SU-DHL-6 (cell line): Measurements from ENCODE around the gene ZNF581.

Source experiments
- H2AFZ ChIP-seq: fragments of 200-600 bp; sonication (generic); 2 replicates; pipeline ENCODE4 v1.6.1; 2014; ENCODE audit warnings: low read depth, mild to moderate bottlenecking, moderate library complexity, mixed read lengths, antibody characterized with exemption, low read length; ENCODE audit not compliant: severe bottlenecking
- H3F3A ChIP-seq: fragments of 200-600 bp; shearing (Covaris generic); 2 replicates; pipeline ENCODE4 v1.6.0; 2016; ENCODE audit warnings: antibody characterized with exemption, mild to moderate bottlenecking; ENCODE audit not compliant: insufficient read depth
- H3K27ac ChIP-seq: fragments of 200-600 bp; sonication (generic); 2 replicates; pipeline ENCODE4 v1.5.1; 2016; ENCODE audit warnings: low read depth, mild to moderate bottlenecking, low read length, moderate library complexity, mixed read lengths
- H3K27me3 ChIP-seq: fragments of 200-600 bp; sonication (generic), shearing (Covaris generic); 2 replicates; pipeline ENCODE4 v1.6.0; 2014; ENCODE audit warnings: mild to moderate bottlenecking, low read length
- H3K36me3 ChIP-seq: fragments of 200-600 bp; sonication (generic); 2 replicates; pipeline ENCODE4 v1.6.1; 2014; ENCODE audit warnings: mild to moderate bottlenecking, low read length, mixed read lengths
- H3K4me2 ChIP-seq: fragments of 300-600, 200-600 bp; shearing (Covaris generic), sonication (generic); 2 replicates; pipeline ENCODE4 v1.6.0; 2014; ENCODE audit warnings: low read length, low read depth, mild to moderate bottlenecking; ENCODE audit not compliant: poor library complexity, severe bottlenecking
- H3K4me3 ChIP-seq: fragments of 200-600 bp; sonication (generic); 2 replicates; pipeline ENCODE4 v1.5.1; 2014; ENCODE audit warnings: antibody characterized with exemption, low read length, mild to moderate bottlenecking, mixed read lengths; ENCODE audit not compliant: insufficient read depth, poor library complexity, severe bottlenecking
- H3K79me2 ChIP-seq: fragments of 200-600 bp; sonication (generic); 2 replicates; pipeline ENCODE4 v1.6.1; 2014; ENCODE audit warnings: mild to moderate bottlenecking, low read length, moderate library complexity; ENCODE audit not compliant: insufficient read depth
- H3K9ac ChIP-seq: fragments of 200-600 bp; sonication (generic); 2 replicates; pipeline ENCODE4 v1.7.0; 2014; ENCODE audit warnings: mild to moderate bottlenecking, low read length
- H3K9me2 ChIP-seq: fragments of 200-600 bp; sonication (generic); replicated peaks from 2 replicates; pipeline ENCODE4 v1.6.1; 2014; ENCODE audit warnings: low read length; ENCODE audit not compliant: insufficient read depth
- H3K9me3 ChIP-seq: fragments of 200-600 bp; sonication (generic); 2 replicates; pipeline ENCODE4 v1.6.1; 2014; ENCODE audit warnings: low read length, mixed read lengths; ENCODE audit not compliant: insufficient read depth
- H4K20me1 ChIP-seq: fragments of 200-600 bp; sonication (generic); 2 replicates; pipeline ENCODE4 v1.6.1; 2014; ENCODE audit warnings: low read depth, mild to moderate bottlenecking, antibody characterized with exemption, low read length, moderate library complexity, mixed read lengths
- EZH2phosphoT487 ChIP-seq: fragments of 200-600 bp; sonication (generic), shearing (Covaris generic); conservative IDR thresholded peaks from 2 replicates; pipeline ENCODE4 v1.6.1; 2018; ENCODE audit warnings: mild to moderate bottlenecking, antibody characterized with exemption, low read length, moderate library complexity, mixed read lengths
- TF ChIP-seq, protein P1 (sequence below): fragments of 200-600 bp; sonication (generic); IDR thresholded peaks from one replicate; pipeline ENCODE4 v1.5.1; 2017; ENCODE audit warnings: antibody characterized with exemption, mild to moderate bottlenecking, low read length, moderate library complexity; ENCODE audit not compliant: insufficient read depth, poor library complexity, severe bottlenecking

The ZNF581 gene

DNA sequence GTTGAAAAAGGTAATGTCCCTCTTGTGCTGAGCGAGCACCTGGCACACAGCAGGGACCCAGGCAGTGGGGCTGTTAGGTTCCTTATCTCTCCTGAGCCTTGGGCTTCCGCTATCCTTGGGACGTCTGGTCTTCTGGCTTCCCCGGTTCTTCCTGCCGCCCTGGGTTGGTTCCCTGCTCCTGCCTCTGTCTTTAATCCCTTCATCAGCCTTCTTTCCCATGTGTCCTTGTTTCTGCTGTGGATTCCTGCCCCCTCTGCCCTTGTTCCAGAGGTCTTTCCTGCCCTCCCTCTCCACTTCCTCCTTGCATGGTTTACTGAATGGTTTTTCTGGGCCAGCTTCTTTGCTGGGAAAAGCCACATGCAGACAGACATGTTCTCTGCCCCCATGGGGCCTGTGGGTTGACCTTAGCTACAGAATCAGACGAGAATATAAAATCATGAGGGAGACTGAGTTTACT is 34.2 kb downstream of the ZNF581 start:
- peaks cover 82% of the 10 kb centered on the region for H3K79me2 ChIP-seq
- H3F3A ChIP-seq: peaks cover 51% of the 10 kb centered on the region
- H2AFZ ChIP-seq: no peak overlapping the region
- H3K9ac ChIP-seq: peak overlapping the region; percentile 82
- H3K9me2 ChIP-seq: no peaks in the 10 kb centered on the region
- H3K4me3 ChIP-seq: peak overlapping the region; percentile 68
- peaks cover 7% of the 10 kb centered on the region; the same call in 1 of the 2 replicates for H3K36me3 ChIP-seq
- peak overlapping the region; percentile 90 for H3K4me2 ChIP-seq
- peak overlapping the region; percentile 90 for H3K27ac ChIP-seq
- no peaks in the 10 kb centered on the region; the same call in 1 of the 2 replicates for H4K20me1 ChIP-seq
- H3K27me3 ChIP-seq: no peaks in the 10 kb centered on the region
- TF ChIP-seq, protein P1, sequence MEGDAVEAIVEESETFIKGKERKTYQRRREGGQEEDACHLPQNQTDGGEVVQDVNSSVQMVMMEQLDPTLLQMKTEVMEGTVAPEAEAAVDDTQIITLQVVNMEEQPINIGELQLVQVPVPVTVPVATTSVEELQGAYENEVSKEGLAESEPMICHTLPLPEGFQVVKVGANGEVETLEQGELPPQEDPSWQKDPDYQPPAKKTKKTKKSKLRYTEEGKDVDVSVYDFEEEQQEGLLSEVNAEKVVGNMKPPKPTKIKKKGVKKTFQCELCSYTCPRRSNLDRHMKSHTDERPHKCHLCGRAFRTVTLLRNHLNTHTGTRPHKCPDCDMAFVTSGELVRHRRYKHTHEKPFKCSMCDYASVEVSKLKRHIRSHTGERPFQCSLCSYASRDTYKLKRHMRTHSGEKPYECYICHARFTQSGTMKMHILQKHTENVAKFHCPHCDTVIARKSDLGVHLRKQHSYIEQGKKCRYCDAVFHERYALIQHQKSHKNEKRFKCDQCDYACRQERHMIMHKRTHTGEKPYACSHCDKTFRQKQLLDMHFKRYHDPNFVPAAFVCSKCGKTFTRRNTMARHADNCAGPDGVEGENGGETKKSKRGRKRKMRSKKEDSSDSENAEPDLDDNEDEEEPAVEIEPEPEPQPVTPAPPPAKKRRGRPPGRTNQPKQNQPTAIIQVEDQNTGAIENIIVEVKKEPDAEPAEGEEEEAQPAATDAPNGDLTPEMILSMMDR: no peak
- TF ChIP-seq EZH2phosphoT487: no peak
- no peaks in the 10 kb centered on the region for H3K9me3 ChIP-seq

DNA sequence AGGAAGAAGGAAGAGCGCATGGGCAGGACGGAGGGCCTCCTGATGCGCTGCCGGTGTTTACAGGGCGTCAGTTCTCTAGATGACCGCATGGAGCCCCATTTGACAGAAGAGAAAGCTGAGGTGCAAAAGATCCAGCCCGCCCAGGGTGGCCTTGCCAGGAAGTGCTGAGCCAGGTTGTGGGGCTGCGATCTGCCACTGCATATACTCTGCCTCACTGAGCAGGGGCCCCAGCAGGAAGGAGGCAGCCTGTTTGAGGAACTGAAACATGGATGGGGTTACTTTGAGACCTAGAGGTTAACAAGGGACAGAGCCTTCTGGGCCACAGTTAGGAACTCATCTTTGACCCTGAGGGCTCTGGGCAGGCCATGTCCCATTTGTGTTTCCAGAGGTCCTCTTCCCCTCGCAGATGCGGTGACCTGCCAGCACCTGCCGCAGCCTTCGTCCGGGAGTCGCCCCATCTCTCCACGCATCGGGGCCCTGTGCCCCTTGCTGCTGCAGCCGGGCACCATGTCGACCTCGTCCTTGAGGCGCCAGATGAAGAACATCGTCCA is 34.7 kb downstream of the ZNF581 start:
- Histone ChIP-seq H2AFZ (no peak overlapping the region), H3K79me2 (peaks cover 78% of the 10 kb centered on the region), H3F3A (peaks cover 46% of the 10 kb centered on the region), H3K27me3 (no peaks in the 10 kb centered on the region), H3K9me3 (no peaks in the 10 kb centered on the region), H3K4me3 (peak overlapping the region; percentile 68), H3K27ac (peak overlapping the region; percentile 90), H3K36me3 (peaks cover 7% of the 10 kb centered on the region; the same call in 1 of the 2 replicates), H3K4me2 (peak overlapping the region; percentile 90), H3K9me2 (no peaks in the 10 kb centered on the region), H4K20me1 (no peaks in the 10 kb centered on the region; the same call in 1 of the 2 replicates), H3K9ac (peak overlapping the region; percentile 82)
- TF ChIP-seq, protein P1: no peak
- TF ChIP-seq EZH2phosphoT487: no peak

DNA sequence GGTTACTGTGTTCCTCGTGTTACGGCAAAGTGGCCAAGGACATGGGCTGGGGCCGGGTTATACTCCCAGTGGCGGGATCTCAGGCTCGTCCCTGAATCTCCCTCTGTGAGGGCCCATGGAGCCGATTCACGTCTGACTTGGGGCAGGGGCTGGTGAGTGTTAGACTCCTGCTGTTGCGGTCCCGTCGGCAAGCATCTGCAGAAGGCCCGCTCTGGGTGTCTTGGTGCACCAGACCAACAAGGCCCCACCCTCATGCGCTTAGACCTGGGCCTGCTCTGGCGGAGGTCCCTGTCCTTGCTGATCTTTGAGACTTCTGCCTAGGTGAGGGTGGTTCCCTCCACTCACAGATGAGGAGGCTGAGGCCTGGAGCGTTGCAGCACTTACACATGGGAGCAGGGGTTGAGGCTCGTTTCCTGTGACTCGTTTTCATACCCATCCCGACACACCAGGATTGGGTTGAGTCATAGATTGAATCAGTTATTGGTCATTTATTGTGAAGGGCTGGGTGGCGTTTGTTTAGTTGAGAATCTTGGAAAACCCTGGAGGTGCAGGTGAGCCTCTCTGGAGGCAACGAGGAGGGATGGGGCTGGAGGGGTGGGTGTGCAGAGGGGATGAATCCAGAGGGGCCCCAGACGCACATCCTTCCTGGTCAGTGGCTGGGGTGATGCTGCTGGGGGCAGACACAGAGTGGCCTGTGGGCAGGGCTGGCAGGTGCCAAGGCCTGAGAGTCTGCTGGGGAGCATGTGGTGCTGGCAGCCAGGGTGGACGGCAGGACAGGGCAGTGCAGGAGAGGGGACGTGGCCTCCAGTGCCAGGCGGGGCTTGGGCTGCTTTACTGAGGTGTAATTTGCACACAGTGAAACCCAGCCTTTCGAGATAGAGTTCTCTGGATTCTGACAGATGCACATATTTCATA is 36.2 kb downstream of the ZNF581 start:
- no peak overlapping the region for H3K9ac ChIP-seq
- H3F3A ChIP-seq: peaks cover 34% of the 10 kb centered on the region
- H3K9me2 ChIP-seq: no peaks in the 10 kb centered on the region
- no peak overlapping the region for H3K4me2 ChIP-seq
- no peak overlapping the region for H3K27ac ChIP-seq
- H2AFZ ChIP-seq: no peak overlapping the region
- TF ChIP-seq, protein P1: no peak
- TF ChIP-seq EZH2phosphoT487: no peak
- H4K20me1 ChIP-seq: no peaks in the 10 kb centered on the region; the same call in 1 of the 2 replicates
- no peak overlapping the region for H3K4me3 ChIP-seq
- H3K79me2 ChIP-seq: peaks cover 85% of the 10 kb centered on the region
- no peaks in the 10 kb centered on the region for H3K27me3 ChIP-seq
- H3K36me3 ChIP-seq: peaks cover 7% of the 10 kb centered on the region; the same call in 1 of the 2 replicates
- no peaks in the 10 kb centered on the region for H3K9me3 ChIP-seq
